Heart right ventricle (tissue), 16 donors: Measurements from ENCODE around the gene NHS. TPM values are rescaled to one million over a fixed set of nuclear protein-coding genes. Genes with fewer than 3 reads are reported as not detected.
"Not testable (repeated sequence)": the region's sequence is repeated elsewhere in the genome, so short reads cannot be mapped to it uniquely, and the experiment has no call there.

Source experiments
- ATAC-seq, 8 donors: fragments of 200-7000 bp; cut with Tn5 transposase; one replicate each; pipeline ENCODE4 v1.9.1; 2020; ENCODE audit warnings: mild to moderate bottlenecking in 8 of 8, moderate library complexity in 8 of 8, moderate number of reproducible peaks in 1 of 8
- DNase-seq, 2 donors: peaks; one replicate each; pipeline ENCODE4 v3.0.0-alpha.2; 2020
- H3K27ac ChIP-seq, 10 donors: fragments of 200-600 bp; sonication (generic) in 2 of 10; one replicate each; pipeline versions ENCODE4 v1.5.0 to v1.8.0; 2020 to 2022; ENCODE audit warnings: mild to moderate bottlenecking in 3 of 10
- H3K27me3 ChIP-seq, 7 donors: fragments of 200-600 bp; one replicate each; pipeline ENCODE4 v1.8.0; 2021 to 2022; ENCODE audit warnings: mild to moderate bottlenecking in 2 of 7
- H3K36me3 ChIP-seq, 9 donors: fragments of 200-600 bp; sonication (generic) in 1 of 9; one replicate each; pipeline versions ENCODE4 v1.5.0 to v1.8.0; 2020 to 2022; ENCODE audit warnings: mild to moderate bottlenecking in 2 of 9
- H3K4me1 ChIP-seq, 9 donors: fragments of 200-600 bp; sonication (generic) in 1 of 9; one replicate each; pipeline versions ENCODE4 v1.5.0 to v1.8.0; 2020 to 2022; ENCODE audit warnings: mild to moderate bottlenecking in 4 of 9
- H3K4me3 ChIP-seq, 10 donors: fragments of 200-600 bp; sonication (generic) in 2 of 10; one replicate each; pipeline versions ENCODE4 v1.5.0 to v1.8.0; 2020 to 2022; ENCODE audit warnings: mild to moderate bottlenecking in 7 of 10, moderate library complexity in 2 of 10
- H3K9me3 ChIP-seq, 11 donors: fragments of 200-600 bp in 10 of 11; sonication (generic) in 2 of 11; one replicate each; pipeline versions ENCODE4 v1.5.0 to v1.8.0; 2013 to 2022; ENCODE audit warnings: mild to moderate bottlenecking in 2 of 11, control low read depth in 1 of 11, moderate library complexity in 1 of 11
- WGBS, 2 donors: extraction: QIAGEN DNeasy Blood & Tissue Kit; methylation state at CpG; one replicate each; pipeline ENCODE4 v1.1.7; 2013; ENCODE audit warnings: inconsistent platforms in 1 of 2; 5-methylcytosine and 5-hydroxymethylcytosine counted together
- intact Hi-C, 10 donors: fragments of 100-400 bp; cut with DNase I; formaldehyde crosslinking; loops; one replicate each; pipeline versions ENCODE4 v1.11.1 to v1.14.2; 2022
- polyA plus RNA-seq, 2 donors: library from polyadenylated mRNA; stranded (reverse); fragments of 200-250 nt; gene quantifications; one replicate each; pipeline ENCODE4 v1.2.3, GENCODE V29; 2013
- total RNA-seq, 10 donors: library from RNA; stranded (reverse); fragmentation: NEBNext Ultra II Directional in 3 of 10; extraction: Animal tissue kit (Norgen Biotek cat#: 25700) in 3 of 10; gene quantifications; one replicate each; pipeline versions ENCODE4 v1.2.1 to v1.2.4, GENCODE V29; 2021 to 2023
- TF ChIP-seq, protein P1 (sequence below), 9 donors: fragments of 200-600 bp; sonication (generic) in 2 of 9; IDR thresholded peaks; one replicate each; pipeline versions ENCODE4 v1.5.0 to v1.8.0; 2021 to 2022; ENCODE audit warnings: antibody characterized with exemption in 9 of 9, mild to moderate bottlenecking in 5 of 9, moderate library complexity in 1 of 9
- donor health status: Arrhythmogenic right ventricular cardiomyopathy.
- donor health status: ischemic (EF 13 %, LVEDD 7.1; RV severe dilation, severe dysfunction).
- donor health status: healthy with polysubstance abuse.
- donor health status: DM: no; HTN: yes; CAD: no.
- donor health status: DM: no; HTN: no; CAD: no.
- donor health status: ischemic (EF 25% LVEDD 6.9; RV normal size, moderate dysfunction).
- donor health status: ischemic (EF 25% LVEDD 5.7; RV mildly dilated, moderate dysfunction).
- donor health status: healthy.
- donor health status: DM: yes; HTN: yes; CAD: no.
- donor health status: Ischemic cardiomyopathy.
- donor health status: ischemic (EF 35%, LVEDD 5.7; RV mildly dilated, moderate dysfunction).
- donor health status: nonischemic (EF 11% LVEDD 7.7; RV severe dilation, severe dysfunction).
- donor health status: DM: yes; HTN: yes; CAD: no.
- donor health status: PGD.
- donor health status: ischemic (EF 29% LVEDD 5.4; RV normal size, mild dysfunction).
- donor health status: nonischemic (EF 23%, LVEDD 6.1; RV moderate dilation, normal function).

The NHS gene
- total and polyA plus RNA-seq, 12 donors, result 0.20 to 2.7 (median 1.2) TPM

DNA sequence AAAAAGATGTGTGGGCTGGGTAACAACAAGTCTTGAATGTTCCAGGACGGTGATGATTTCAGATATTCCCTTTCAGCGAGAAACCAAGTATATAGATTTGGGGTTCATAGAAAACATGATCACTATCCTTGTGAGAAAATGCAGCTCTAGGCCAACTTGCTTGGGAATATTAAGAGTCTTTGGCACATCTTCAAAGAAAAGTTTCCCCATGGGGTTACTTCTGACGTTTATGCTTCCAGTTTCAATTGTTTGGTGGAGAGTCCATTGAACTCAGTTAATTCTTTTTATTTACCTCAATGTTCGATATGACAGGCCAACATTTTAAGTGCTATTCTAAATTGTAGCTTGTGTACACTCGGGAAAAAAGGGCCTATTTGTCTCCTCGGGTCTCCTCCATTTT, 126.7 kb downstream of the NHS start:
- peaks cover 0 to 12% (median 0%) of the 10 kb centered on the region in 7 donors for H3K27me3 ChIP-seq
- 66 to 79% methylated on average over 6 of the region's 6 CpGs for WGBS, 2 donors
- H3K9me3 ChIP-seq, result peaks cover 0 to 9% (median 0%) of the 10 kb centered on the region in 11 donors
- no peak overlapping the region for H3K27ac ChIP-seq
- H3K36me3 ChIP-seq, result no peaks in the 10 kb centered on the region
- intact Hi-C loops, result no loop called here
- no peak for ATAC-seq
- TF ChIP-seq, protein P1, sequence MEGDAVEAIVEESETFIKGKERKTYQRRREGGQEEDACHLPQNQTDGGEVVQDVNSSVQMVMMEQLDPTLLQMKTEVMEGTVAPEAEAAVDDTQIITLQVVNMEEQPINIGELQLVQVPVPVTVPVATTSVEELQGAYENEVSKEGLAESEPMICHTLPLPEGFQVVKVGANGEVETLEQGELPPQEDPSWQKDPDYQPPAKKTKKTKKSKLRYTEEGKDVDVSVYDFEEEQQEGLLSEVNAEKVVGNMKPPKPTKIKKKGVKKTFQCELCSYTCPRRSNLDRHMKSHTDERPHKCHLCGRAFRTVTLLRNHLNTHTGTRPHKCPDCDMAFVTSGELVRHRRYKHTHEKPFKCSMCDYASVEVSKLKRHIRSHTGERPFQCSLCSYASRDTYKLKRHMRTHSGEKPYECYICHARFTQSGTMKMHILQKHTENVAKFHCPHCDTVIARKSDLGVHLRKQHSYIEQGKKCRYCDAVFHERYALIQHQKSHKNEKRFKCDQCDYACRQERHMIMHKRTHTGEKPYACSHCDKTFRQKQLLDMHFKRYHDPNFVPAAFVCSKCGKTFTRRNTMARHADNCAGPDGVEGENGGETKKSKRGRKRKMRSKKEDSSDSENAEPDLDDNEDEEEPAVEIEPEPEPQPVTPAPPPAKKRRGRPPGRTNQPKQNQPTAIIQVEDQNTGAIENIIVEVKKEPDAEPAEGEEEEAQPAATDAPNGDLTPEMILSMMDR (IDR thresholded peaks at IDR 0.05), result no peak
- DNase-seq, result no peak
- H3K4me3 ChIP-seq, result no peak overlapping the region
- peaks cover 0 to 11% (median 0%) of the 10 kb centered on the region in 9 donors for H3K4me1 ChIP-seq

DNA sequence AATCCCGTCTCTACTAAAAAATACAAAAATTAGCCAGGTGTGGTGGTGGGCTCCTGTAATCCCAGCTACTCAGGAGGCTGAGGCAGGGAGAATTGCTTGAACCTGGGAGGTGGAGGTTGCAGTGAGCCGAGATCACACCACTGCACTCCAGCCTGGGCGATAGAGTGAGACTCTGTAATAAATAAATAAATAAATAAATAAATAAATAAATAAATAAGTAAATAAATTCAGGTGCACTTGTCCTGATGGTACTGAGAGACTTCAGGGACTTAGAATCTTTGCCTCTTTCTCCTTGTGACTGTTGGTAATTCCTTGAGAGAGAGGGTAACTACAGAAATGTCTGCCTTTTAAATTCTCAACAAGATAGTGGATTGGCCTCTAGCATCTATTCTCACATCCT, 131.4 kb downstream of the NHS start:
- H3K4me3 ChIP-seq, intact Hi-C loops, H3K27ac ChIP-seq, DNase-seq, H3K36me3 ChIP-seq, ATAC-seq, H3K27me3 ChIP-seq, H3K4me1 ChIP-seq: not testable (repeated sequence)
- WGBS, 2 donors, result 93 to 94% methylated on average over 3 of the region's 3 CpGs
- peaks cover 0 to 22% (median 0%) of the 10 kb centered on the region in 11 donors for H3K9me3 ChIP-seq

DNA sequence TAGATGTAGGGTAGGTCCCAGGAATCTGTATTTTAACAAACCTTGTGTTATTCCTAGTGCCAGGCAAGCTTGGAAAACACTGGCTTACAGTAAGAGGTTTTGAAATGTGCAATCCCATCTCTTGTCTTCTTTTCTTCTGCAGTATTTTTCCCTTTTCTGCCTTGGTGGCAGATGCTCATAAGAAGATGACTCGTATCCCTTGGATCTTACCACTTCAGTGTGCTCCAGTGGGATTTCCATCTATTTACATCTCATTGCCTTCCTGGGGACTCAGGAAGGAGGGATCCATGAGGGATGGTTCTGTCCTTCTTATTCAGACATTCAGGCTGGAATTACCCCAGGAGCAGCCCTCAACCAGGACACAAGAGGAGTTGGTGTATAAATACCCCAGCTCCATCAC, 136.6 kb downstream of the NHS start:
- 89 to 92% methylated on average over 1 of the region's 1 CpG for WGBS, 2 donors
- DNase-seq, result no peak

DNA sequence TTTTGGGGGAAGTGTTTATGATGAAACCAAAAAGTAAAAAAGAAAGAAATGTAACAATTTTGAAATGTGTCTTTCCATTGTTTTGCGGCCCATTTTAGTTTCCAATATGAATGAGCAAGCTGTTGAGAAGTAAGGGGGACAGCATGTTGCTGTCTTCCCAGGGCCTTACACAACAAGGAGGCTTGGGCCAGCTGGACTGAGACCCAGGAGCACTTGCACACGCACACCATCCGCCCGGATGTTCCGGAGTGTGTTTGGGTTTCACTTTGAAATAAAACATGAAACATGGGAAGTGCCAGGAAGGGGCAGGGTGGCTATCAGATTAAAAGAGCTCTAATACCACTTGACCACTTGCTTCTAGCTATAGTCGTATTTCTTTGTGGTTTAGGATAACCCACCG, 144.4 kb downstream of the NHS start:
- Histone ChIP-seq H3K4me1 (no peaks in the 10 kb centered on the region), H3K27me3 (no peaks in the 10 kb centered on the region), H3K27ac (peak overlapping the region in 5 of 10 donors; percentile 17 to 56 (median 43)), H3K9me3 (no peaks in the 10 kb centered on the region), H3K4me3 (no peak overlapping the region), H3K36me3 (no peaks in the 10 kb centered on the region)
- peak; percentile 61 to 95 (median 86) for ATAC-seq
- DNase-seq, result peak; percentile 44 to 45
- intact Hi-C loops, result no loop called here
- TF ChIP-seq, protein P1 (IDR thresholded peaks at IDR 0.05), result no peak
- WGBS, 2 donors, result 59 to 66% methylated on average over 7 of the region's 7 CpGs

More for the DNA sequence above, 136.6 kb downstream of the NHS start:
- ATAC-seq, result no peak
- H3K27me3 ChIP-seq, result peaks cover 0 to 5% (median 0%) of the 10 kb centered on the region in 7 donors
- TF ChIP-seq, protein P1 (IDR thresholded peaks at IDR 0.05), result no peak
- peaks cover 0 to 15% (median 0%) of the 10 kb centered on the region in 11 donors for H3K9me3 ChIP-seq
- no peaks in the 10 kb centered on the region for H3K36me3 ChIP-seq
- intact Hi-C loops, result no loop called here
- no peaks in the 10 kb centered on the region for H3K4me1 ChIP-seq
- H3K4me3 ChIP-seq, result no peak overlapping the region
- H3K27ac ChIP-seq, result no peak overlapping the region

DNA sequence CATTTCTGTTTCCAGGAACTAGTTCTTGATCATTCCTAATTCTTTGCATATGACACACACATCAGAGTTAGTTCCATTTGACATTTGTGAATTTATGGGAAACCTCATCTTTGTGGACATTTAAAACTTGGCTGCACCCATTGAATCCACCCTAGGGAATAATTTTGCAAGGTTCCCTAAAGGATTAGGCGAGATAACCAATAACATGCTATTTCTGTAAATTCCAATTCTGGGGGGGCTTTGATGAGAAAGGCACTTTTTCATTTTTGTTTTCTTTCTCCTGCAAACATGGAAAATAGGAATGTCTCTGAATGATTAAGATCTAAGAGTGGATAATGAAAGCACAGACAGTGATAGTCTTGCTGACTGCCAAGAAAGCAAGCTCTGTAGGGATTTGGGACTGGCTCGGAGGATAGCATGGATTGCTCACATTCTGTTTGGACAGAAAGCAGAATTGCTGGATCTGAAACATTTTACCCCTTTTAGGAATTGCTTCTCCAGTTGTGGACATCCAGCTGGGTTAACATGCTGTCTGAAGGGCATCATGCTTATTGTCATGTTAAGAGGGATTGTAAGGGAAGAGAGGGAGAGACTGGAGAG, 145.1 kb downstream of the NHS start:
- H3K27ac ChIP-seq, result peak overlapping the region in 3 of 10 donors; percentile 36 to 56 (median 44)
- intact Hi-C loops, result loop anchor here in 2 of 10 donors (5.0 to 10.0 kb wide), 2 partner anchors 143 to 145 kb away; partner anchors contain the start of gene NHS (in 2 of the 2)

More for the DNA sequence above, 145.1 kb downstream of the NHS start:
- no peak for DNase-seq
- peak in 3 of 8 donors; percentile 52 to 71 (median 63) for ATAC-seq
- TF ChIP-seq, protein P1 (IDR thresholded peaks at IDR 0.05), result no peak
- no peak overlapping the region for H3K4me3 ChIP-seq
- H3K9me3 ChIP-seq, result no peaks in the 10 kb centered on the region
- no peaks in the 10 kb centered on the region for H3K36me3 ChIP-seq
- H3K4me1 ChIP-seq, result no peaks in the 10 kb centered on the region
- 57 to 64% methylated on average over 2 of the region's 2 CpGs for WGBS, 2 donors
- H3K27me3 ChIP-seq, result no peaks in the 10 kb centered on the region
